AG08395 (cell line): ENCODE results near the gene QKI.
A peak's percentile ranks its signal among the peaks of the same experiment; 100 is the strongest.
"Not testable (repeated sequence)": the region's sequence is repeated elsewhere in the genome, so short reads cannot be mapped to it uniquely, and the experiment has no call there.

Experiments used
- DNase-seq: peaks from one replicate; pipeline ENCODE4 v3.0.0; 2012; ENCODE audit warnings: mixed read lengths, low spot score

Gene QKI

DNA sequence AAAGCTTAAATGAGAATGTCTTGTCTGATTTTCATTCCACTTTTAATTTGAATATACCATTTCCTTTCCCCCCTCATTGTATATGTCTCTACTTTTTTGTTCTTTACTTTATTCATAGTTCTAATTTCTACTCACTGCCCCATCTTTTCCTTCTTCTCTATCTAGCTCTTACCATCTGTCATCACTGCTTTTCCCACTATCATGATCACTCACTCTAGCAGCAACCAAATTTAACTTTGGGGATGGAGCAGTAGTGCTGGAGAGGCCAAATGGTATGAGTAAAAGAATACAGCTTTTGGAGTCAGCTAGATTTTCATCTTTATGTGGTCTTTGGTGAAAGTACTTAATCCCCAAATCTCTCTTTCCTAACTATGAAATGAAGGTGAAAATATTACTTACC is 25.5 kb downstream of the QKI start:
- DNase-seq: no peak

DNA sequence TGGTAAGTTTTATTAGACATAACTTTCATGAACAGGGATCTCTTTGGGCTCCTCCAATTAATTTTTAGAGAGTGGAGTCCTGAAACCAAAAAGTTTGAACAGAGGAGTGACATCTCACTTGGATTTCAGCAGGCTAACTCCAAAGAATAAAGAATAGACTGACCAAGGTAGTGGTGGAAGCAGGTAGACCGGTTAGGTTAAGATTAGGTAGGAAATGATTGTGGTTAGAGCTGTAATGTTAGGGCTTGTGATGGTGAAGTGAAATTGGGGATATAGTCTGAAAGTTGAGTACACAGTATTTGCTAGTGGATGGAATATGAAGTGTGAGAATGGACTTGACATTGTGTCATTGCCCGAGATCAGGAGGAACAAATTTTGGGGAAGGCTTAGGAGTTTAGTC is 27.8 kb downstream of the QKI start:
- no peak for DNase-seq

DNA sequence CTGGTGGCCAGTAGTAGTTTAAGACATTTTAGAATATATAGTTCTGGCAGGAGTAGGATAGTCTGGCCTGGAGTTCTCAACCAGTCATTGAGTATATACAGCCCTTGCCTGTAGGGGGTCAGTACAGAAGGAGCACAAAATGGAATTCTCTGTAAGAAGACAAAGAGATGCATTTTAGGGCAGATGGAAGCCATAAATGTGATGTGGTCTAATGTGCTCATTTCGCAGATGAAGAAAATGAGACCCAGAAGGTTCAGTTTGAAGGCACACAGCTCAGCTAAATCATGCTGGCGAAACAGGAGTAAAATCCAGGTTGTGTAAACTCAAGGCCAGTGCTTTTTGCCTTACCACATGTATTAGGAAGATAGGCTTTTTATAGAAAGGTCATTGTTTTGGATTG is 29.6 kb downstream of the QKI start:
- no peak for DNase-seq

DNA sequence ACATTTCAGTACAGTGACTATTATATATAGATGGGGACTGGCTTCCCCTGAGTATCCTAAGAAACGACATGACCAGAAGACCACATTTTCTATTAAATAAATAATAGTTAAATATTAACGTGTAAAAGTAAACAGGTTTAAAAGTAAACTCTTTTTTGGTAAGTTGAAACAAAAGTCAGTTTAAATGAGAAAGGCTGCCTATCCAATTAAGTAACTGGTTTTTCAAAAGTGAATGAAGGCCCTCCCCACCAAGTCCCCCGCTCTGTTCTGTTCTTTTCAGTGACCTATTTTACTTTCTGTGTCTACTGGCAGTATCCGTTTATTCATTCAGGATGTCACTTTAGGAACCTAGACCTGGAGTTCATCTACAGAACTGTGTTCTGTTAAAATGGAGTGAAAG is 32.0 kb downstream of the QKI start:
- DNase-seq: no peak

DNA sequence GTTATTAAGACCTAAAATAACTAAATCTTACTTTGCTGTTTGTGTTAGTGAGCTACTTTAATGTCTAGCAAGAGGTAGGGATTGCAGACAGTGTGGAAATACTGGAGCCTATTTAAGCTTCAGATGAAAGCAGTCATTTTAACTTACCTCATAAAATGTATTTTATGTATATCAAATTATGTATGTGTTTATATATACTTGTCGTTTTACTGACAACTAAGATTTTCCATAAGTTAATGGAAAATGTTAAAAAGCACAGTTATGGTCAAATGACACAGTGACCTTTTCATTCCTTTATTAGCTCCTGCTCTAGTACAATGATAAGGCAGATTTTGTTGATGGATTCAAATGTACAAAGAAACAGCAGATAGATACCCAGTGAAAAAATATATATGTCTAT is 34.6 kb downstream of the QKI start:
- DNase-seq: no peak

DNA sequence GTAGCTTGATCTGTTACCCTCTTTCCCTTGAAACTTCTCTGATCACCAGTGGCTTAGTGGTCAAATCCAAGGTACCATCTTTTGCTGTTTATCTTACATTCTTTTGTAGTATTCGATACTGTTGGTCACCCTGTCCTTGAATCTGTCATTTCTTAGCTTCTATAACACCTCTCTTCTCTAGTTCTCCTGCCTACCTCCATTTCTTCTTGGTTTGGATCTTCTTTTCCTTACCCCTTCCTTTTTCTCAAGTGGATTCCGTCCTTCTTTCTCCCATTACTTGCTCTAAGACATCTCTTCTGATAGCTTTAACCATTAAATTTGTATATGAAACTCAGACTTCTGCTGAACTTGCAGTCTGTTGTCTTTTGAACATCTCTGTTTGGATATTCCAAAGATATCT is 39.9 kb downstream of the QKI start:
- no peak for DNase-seq

DNA sequence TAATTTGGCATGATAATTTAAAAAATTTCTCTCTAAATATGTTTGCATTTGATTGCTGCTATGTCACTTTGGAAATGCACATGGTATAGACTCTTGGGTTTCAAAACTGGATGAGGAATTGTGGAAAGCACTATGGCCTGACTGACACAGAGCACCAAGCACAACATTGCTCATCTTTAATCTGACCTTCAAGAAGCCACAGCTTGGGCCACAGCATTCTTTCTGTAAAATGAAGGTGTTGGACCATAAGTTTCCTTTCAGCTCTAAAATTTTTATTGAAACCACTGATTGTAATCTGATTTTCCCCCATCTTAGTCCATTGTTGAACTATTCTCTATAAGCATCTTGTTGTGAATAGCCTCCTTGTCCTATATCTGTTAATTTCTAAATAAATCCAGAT is 41.0 kb downstream of the QKI start:
- DNase-seq: no peak

DNA sequence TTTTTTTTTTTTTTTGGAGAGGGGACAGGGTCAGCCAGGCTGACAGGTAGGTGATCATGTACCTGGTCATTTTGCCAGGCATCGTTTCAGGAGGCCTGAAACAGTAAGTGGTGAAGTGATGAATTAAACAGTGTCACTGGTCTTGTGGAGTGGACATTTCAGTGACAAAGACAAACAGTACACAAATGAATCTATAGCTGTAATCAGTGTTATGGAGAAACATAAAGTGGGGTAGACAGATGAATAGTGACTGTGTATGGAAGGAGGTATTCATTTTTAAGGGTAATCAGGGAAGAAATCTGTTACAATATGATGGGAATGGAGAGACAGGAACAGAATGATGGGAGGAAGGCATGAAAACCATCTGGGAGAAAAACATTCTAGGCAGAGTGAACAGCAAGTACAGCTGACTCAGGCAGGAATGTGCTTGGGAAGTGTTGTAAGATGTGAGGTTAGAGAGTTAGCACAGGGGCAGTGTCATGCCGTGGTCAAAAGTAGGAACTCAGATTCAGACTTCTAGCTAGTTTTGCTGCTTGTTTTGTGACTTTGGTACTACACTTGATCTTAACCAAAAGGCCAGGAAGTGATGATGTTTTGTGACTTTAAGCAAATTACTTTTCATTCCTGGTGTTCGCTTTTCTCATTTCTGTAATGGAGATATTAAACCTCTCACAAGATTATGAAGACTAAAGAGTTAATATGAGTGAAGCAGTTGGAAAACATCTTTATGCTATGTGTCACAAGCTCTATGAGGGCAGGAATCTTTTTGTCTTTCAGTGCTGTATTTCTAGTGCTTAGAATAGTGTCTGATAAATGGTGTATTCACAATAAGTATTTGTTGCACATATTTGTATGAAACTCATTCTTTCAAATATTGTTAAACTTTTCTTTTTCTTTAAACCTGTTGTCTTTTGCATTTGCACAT is 43.4 kb downstream of the QKI start:
- peak; percentile 89 for DNase-seq

DNA sequence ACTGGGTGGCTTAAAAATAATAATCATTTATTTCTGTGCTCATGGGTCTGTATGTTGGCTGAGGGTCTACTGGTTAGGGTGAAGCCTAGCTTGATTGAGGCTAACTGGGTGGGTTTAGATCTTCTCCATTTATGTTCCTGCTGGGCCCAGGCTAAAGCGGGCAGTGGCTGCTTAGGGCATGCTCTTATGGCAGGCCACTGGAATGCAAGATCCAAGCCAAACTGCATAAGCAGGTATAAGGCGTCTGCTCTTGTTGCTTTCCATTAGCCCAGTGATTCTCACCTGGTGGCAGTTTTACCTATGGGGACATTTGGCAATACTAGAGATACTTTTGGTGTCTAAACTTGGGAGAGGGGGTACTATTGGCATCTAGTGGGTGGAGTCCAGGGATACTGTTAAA is 44.5 kb downstream of the QKI start:
- no peak for DNase-seq

DNA sequence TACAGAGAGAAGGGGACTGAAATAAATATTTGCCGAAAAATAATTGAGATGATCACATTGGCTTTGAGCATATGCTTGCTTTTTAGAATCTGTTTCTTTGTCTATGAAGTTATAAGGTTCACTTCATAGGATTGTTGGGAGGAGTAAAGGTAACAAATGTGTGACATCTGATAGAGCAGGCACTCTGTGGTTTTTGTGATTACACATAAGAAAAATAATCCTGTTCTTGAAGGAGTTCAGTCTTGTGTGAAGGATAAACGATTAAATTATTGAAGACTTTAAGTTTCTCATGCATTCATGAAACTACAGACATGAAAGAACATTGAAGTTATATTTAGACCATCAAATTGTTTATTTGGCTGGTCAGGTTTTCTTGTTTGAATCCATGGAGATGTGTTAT is 45.0 kb downstream of the QKI start:
- DNase-seq: no peak

DNA sequence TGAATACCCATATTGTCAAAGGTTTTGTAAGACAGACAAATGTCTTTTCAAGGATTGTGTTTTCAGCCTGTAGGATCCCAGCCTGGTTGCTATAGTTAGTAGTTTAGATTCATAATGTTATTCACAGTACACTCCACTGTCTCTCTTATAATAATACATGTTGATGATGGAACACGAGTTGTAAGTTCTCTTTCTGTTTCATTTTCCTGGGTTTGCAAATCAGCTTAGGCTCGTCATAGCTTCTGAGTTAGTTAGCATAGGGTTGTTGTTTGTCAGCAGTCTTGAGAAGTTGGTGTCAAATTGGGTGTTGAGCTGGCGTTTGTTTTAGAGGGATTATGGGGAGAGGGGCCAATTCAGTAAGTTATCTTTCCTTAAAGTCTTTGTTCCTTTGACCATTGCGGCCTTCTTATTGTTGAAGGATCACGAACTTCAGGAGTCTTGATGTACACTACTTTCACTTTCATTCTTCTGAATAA is 45.8 kb downstream of the QKI start:
- DNase-seq: peak; percentile 18

DNA sequence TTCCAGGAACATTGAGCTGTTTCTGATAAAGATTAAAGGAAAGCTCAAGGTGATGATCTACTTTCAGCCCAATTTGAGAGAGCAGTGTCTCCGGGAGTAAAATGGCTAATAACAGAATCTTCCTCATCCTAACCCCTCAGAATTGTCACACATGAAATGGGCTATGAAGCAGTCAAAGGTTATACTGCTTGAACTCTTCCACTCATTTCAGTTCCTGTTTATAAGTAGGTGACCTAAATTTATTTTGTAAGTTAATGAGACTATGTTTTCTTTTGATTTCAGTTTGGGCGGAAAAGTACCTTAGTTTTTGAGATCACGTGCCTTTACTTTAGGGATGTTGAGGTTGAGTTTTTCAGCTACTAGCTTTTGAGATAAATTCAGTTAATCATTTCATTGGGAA is 47.2 kb downstream of the QKI start:
- no peak for DNase-seq

DNA sequence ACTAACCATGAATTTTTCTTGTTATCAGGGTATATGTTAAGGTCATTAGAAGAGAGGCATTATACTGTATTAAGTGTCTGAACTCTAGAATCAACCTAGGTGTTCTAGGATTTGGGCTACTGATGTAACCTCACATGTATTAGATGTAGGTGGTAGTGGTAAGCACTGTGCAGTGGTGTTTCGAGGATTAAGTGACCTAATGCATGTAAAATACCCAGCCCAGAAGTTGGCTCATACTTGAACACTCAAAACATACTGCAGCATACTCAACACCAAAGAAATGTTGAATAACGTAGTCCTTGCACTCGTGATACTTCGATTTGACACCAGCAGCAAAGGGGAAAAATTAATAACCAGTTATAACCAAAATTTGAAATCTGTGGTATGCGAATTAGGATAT is 48.7 kb downstream of the QKI start:
- no peak for DNase-seq

DNA sequence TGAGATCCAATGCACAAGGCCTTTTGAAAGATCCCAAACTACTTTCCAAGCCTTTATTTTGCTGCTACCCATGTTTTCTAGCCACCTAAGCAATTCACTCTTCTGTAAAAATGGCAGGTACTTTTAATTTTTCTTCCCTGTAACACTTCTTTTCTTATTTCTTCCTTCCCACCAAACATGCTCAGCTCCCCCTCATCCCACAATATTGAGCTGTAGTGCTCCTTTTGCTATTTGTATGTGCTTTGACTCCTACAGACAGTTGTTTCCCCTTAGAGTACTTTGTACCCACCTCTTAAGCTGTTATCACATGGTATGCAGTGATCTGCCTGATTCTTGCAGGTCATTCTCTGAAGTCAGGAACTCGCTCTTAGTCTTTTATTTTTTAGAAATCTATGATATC is 49.3 kb downstream of the QKI start:
- no peak for DNase-seq

DNA sequence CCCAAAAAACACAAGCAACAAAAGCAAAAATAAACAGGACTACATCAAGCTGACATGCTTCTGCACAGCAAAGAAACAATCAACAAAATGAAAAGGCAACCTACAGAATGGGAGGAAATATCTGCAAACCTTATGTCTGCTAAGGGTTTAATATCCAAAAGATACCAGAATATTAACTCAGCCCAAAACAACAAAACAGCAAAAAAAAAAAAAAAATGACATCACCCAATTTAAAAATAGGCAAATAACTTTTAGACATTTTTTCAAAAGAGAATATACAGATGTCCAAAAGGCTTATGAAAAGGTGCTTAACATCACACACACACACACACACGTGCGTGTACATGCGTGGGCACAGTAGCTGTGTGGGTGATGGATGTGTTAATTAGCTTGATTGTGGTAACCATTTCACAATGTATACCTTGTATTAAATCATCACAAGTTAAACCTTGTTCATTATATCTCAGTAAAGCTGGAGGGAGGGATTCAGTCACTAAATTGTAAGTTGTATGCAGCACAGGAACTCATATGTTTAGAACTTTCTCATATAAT is 52.4 kb downstream of the QKI start:
- no peak for DNase-seq

DNA sequence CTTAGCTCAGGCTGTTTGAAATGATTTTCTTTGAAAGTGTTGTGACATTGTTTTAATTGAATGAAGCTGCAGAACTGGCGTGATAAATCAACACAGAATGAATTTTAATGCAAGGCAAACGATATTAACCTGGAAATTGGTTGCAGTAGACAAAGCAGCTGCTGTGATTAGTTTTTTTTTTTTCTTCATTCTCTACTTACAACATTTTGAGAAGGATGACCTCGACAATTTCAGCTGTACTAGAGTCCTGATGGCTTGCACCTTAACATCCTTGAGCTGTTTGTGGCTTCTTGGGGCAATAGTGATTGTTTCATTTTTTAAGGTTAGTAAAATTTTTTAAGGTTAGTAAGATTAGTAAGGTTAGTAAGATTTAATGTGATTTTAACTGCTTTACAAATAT is 54.2 kb downstream of the QKI start:
- no peak for DNase-seq

DNA sequence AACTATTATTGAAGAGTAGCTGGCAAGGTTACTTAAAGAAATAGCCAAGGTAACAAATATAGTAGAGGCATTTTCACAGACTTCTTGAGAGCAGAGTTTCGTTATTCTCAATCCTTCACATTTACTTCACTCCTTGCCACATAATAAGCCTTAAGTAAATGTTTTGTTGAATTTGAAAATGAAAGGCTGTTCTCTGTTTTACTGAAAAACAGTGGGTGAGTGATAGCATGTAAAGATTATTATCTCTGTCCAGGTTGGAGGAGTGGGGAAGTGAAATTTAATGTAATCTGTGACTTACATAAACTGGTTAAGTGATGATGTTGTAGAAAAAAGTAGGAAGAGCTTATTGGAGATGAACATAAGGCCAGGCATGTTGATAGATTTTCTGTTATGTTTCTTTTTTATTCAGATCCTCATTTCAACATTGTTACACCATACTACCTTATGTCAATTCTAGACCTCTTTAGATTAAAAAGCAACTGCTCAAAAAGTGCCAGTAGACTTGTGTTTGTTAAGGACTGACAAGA is 55.0 kb downstream of the QKI start:
- DNase-seq: no peak

DNA sequence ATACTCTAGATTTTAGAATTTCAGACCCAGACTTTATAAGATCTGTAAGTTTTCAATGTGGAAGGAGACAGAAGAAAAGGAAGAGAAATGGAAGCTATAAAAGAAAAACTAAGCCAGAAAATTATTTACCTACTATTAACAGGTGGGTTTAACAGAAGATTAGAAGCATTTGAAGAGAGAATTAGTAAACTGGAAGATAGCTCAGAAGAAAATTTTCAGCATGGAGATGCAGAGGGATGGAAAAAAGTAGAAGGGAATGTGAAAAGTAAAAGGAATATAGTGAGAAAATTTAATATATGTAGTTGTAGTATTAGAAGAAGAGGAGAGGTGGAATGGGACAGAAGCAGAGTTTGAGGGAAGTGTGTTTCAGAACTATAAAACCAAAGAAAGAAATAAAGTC is 56.1 kb downstream of the QKI start:
- no peak for DNase-seq

DNA sequence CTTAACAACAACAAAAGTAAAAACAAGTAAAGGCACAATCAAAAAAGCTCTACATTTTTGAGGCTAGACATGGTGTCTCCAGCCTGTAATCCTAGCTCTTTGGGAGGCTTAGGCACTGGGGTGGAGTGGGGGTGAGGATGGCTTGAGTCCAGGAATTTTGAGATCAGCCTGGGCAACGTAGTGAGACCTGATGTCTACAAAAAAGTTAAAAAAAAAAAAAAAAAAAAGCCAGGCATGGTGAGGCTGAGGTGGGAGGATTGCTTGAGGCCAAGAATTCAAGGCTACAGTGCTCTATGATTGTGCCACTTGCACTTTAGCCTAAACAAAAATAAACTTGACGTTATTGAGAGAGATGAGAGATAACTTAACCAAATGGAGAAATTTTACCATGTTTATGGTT is 60.1 kb downstream of the QKI start:
- DNase-seq: no peak

DNA sequence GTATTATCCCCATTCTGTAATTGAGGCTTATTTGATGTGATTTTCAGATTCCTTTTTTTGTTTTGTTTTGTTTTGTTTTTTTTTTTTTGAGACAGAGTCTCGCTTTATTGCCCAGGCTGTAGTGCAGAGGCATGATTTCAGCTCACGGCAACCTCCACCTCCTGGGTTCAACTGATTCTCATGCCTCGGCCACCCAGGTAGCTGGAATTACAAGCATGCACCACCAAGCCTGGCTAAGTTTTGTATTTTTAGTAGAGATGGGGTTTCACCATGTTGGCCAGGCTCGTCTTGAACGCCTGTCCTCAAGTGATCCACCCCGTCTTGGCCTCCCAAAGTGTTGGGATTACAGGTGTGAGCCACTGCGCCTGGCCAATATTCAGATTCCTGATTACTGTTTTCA is 62.4 kb downstream of the QKI start:
- not testable (repeated sequence) for DNase-seq

DNA sequence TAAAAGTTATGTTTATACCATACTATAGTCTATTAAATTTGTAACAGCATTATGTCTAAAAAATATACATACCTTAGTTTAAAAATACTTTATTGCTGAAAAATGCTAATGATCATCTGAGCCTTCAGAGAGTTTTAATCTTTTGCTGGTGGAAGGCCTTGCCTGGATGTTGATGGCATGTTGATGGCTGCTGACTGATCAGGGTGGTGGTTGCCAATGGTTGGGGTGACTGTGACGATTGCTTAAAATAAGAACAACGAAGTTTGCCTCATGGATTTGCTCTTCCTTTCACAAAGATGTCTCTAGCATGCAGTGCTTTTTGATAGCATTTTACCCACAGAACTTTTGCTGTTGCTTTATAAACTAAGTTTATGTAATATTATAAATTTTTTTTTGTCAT is 68.6 kb downstream of the QKI start:
- DNase-seq: no peak

DNA sequence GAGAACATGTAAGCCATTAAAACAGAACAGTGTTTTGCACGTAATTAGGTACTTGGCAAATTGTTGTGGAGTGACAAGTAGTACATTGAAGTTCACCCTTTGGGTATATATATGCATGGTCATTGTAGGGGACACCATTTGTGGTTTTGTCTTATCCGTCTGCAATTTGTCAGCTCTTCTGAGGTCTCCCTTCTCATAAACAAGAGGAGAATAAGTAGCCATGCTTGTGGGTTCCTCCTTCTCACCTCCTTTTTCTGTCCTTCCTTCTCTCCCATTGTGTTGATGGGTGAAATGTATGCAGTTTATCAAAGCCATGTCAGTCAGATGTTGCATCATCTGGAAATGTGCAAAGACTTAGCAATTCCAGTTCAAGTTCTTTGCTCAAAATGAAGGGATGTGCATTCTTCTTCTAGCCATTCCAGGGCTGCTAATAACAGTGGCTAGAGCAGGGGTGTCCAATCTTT is 70.9 kb downstream of the QKI start:
- DNase-seq: no peak

DNA sequence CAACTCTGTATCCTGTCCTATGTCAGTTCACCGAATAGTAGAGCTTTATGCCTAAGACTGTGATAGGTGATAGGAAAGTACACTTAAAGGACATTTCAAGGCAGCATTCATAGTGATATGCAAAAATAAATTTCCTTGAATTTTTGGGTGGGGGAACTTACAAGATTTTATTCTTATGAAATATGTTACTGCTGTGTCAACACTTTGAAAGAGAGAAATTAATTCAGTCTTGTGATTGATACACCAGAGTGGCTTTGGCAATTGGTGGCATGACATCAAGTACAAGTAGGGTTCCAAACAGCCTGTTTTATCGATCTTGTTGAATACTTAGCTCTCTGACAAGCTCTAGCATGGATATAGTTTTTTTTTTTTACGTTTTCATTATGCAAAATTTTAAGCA is 72.3 kb downstream of the QKI start:
- no peak for DNase-seq

DNA sequence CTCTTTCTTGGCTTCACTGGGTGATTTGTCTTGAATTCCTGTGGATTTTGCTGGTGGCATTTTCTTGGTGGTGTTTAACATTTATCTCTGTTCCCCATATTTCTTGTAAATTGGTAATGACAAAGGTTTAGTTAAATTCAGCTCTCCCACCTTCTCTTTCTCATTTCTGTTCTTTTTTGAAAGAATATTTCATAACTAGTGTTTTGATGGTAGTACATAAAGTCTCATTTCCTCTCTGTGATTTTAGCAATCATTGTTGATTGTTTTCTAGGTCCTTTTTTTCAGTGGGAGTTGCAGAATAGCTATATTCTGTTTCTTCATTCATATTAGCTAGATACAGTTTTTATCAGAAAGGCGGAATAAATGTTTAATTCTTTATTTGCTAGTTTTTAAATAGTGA is 73.1 kb downstream of the QKI start:
- no peak for DNase-seq
